Measurements from ENCODE around the gene TMEM25.
"Not testable (repeated sequence)": the region's sequence is repeated elsewhere in the genome, so short reads cannot be mapped to it uniquely, and the experiment has no call there.

TMEM25 gene

GRCh38 chr11:118532852-118533768, 2.1 kb downstream of the TMEM25 start:
- no peak for DNase-seq (ENCODE audit: low read depth in 2 of 2)

- no peak for DNase-seq (ENCODE audit: low read depth in 2 of 2)
Measured at GRCh38 chr11:118533769-118534729, 3.1 kb downstream of the TMEM25 start.

GRCh38 chr11:118535261-118535660, 4.3 kb downstream of the TMEM25 start:
- no peak for DNase-seq (ENCODE audit: low read depth in 2 of 2)

GRCh38 chr11:118536726-118537125, 5.7 kb downstream of the TMEM25 start:
- no peak for DNase-seq (ENCODE audit: low read depth in 2 of 2)

GRCh38 chr11:118537409-118537980, 6.5 kb downstream of the TMEM25 start:
- no peak for DNase-seq (ENCODE audit: low read depth in 2 of 2)

- no peak for DNase-seq (ENCODE audit: low read depth in 2 of 2)
Measured at GRCh38 chr11:118544010-118544646, 13.1 kb downstream of the TMEM25 start.

GRCh38 chr11:118544647-118545010, 13.6 kb downstream of the TMEM25 start:
- DNase-seq (ENCODE audit: low read depth in 2 of 2), result no peak

- DNase-seq (ENCODE audit: low read depth in 2 of 2), result no peak
Measured at GRCh38 chr11:118545533-118545932, 14.5 kb downstream of the TMEM25 start.

- no peak for DNase-seq (ENCODE audit: low read depth in 2 of 2)
Measured at GRCh38 chr11:118547132-118547531, 16.1 kb downstream of the TMEM25 start.

- DNase-seq (ENCODE audit: low read depth in 2 of 2), result no peak
Measured at GRCh38 chr11:118552341-118552740, 21.3 kb downstream of the TMEM25 start.

GRCh38 chr11:118560806-118561205, 29.8 kb downstream of the TMEM25 start:
- DNase-seq (ENCODE audit: low read depth in 2 of 2), result no peak

- no peak for DNase-seq (ENCODE audit: low read depth in 2 of 2)
Measured at GRCh38 chr11:118565051-118565450, 34.1 kb downstream of the TMEM25 start.

- no peak for DNase-seq (ENCODE audit: low read depth in 2 of 2)
Measured at GRCh38 chr11:118569670-118570069, 38.7 kb downstream of the TMEM25 start.

GRCh38 chr11:118570787-118571186, 39.8 kb downstream of the TMEM25 start:
- DNase-seq (ENCODE audit: low read depth in 2 of 2), result no peak

GRCh38 chr11:118571701-118572060, 40.7 kb downstream of the TMEM25 start:
- DNase-seq (ENCODE audit: low read depth in 2 of 2), result not testable (repeated sequence)

GRCh38 chr11:118572061-118572980, 41.3 kb downstream of the TMEM25 start, which contains the start of gene ARCN1:
Gene ARCN1, plus strand, starts transcription at chr11:118572409. Its CDS starts 139 bp downstream, at chr11:118572548.
- DNase-seq (ENCODE audit: low read depth in 2 of 2), result peak; percentile 55 to 65

GRCh38 chr11:118572981-118573550, 42.1 kb downstream of the TMEM25 start:
- no peak for DNase-seq (ENCODE audit: low read depth in 2 of 2)

- DNase-seq (ENCODE audit: low read depth in 2 of 2), result no peak
Measured at GRCh38 chr11:118574636-118575035, 43.6 kb downstream of the TMEM25 start.

- DNase-seq (ENCODE audit: low read depth in 2 of 2), result not testable (repeated sequence)
Measured at GRCh38 chr11:118577995-118578394, 47.0 kb downstream of the TMEM25 start.

- DNase-seq (ENCODE audit: low read depth in 2 of 2), result no peak
Measured at GRCh38 chr11:118581057-118581456, 50.1 kb downstream of the TMEM25 start.

Data from activated CD8-positive, alpha-beta memory T cell treated with anti-CD3 and anti-CD28 coated beads for 4 hours (primary cell).